HEK293 (cell line): ENCODE data around the gene BACH2.

Experiments
- ATF2 ChIP-seq: fragments of 450-650 bp; formaldehyde crosslinking; IDR thresholded peaks from 2 replicates; pipeline ENCODE4 v1.5.1; 2016; ENCODE audit warnings: missing biosample characterization, missing genetic modification characterization, low read depth
- CTCF ChIP-seq: fragments of 450-650 bp; formaldehyde crosslinking; IDR thresholded peaks from 2 replicates; pipeline ENCODE4 v1.5.1; 2016; ENCODE audit warnings: missing biosample characterization, missing genetic modification characterization
- GLI4 ChIP-seq: fragments of 450-650 bp; formaldehyde crosslinking; IDR thresholded peaks from 2 replicates; pipeline ENCODE4 v1.5.1; 2016; ENCODE audit warnings: missing biosample characterization, missing genetic modification characterization
- KLF8 ChIP-seq: fragments of 450-650 bp; formaldehyde crosslinking; IDR thresholded peaks from 2 replicates; pipeline ENCODE4 v1.5.1; 2016; ENCODE audit warnings: missing biosample characterization, missing genetic modification characterization
- KLF9 ChIP-seq: fragments of 450-650 bp; formaldehyde crosslinking; IDR thresholded peaks from 2 replicates; pipeline ENCODE4 v1.5.1; 2016; ENCODE audit warnings: missing biosample characterization, missing genetic modification characterization, low read depth
- RBAK ChIP-seq: fragments of 450-650 bp; formaldehyde crosslinking; IDR thresholded peaks from 2 replicates; pipeline ENCODE4 v1.5.1; 2016; ENCODE audit warnings: missing biosample characterization, missing genetic modification characterization
- REST ChIP-seq: fragments of 450-650 bp; formaldehyde crosslinking; IDR thresholded peaks from 2 replicates; pipeline ENCODE4 v1.5.1; 2016; ENCODE audit warnings: missing biosample characterization, missing genetic modification characterization
- SCRT2 ChIP-seq: fragments of 450-650 bp; formaldehyde crosslinking; IDR thresholded peaks from 2 replicates; pipeline ENCODE4 v1.5.1; 2016; ENCODE audit warnings: missing biosample characterization, missing genetic modification characterization
- ZNF132 ChIP-seq: fragments of 450-650 bp; formaldehyde crosslinking; IDR thresholded peaks from 2 replicates; pipeline ENCODE4 v1.5.1; 2017; ENCODE audit warnings: missing biosample characterization, missing genetic modification characterization, borderline replicate concordance
- ZNF202 ChIP-seq: fragments of 450-650 bp; formaldehyde crosslinking; IDR thresholded peaks from 2 replicates; pipeline ENCODE4 v1.5.1; 2016; ENCODE audit warnings: missing biosample characterization, missing genetic modification characterization, borderline replicate concordance
- ZNF514 ChIP-seq: fragments of 450-650 bp; formaldehyde crosslinking; IDR thresholded peaks from 2 replicates; pipeline ENCODE4 v1.5.1; 2016; ENCODE audit warnings: missing biosample characterization, missing genetic modification characterization

GRCh38 chr6:90008189-90008907 lies 288.3 kb downstream of the BACH2 start:
- TF ChIP-seq REST = no peak
- TF ChIP-seq GLI4 (tag by site-specific recombination) = no peak
- no peak for TF ChIP-seq KLF9
- TF ChIP-seq ZNF202 (tag by site-specific recombination) = no peak
- TF ChIP-seq ZNF132 = no peak
- no peak for TF ChIP-seq ATF2 (tag by site-specific recombination)
- TF ChIP-seq CTCF = no peak
- no peak for TF ChIP-seq ZNF514 (tag by site-specific recombination)
- no peak for TF ChIP-seq RBAK (tag by site-specific recombination)
- no peak for TF ChIP-seq SCRT2 (tag by site-specific recombination)
- no peak for TF ChIP-seq KLF8 (tag by site-specific recombination)
